DMS153 (cell line): Measurements from ENCODE around the gene LRRC74B.
"Not testable (repeated sequence)": the region's sequence is repeated elsewhere in the genome, so short reads cannot be mapped to it uniquely, and the experiment has no call there.

Experiments used
- DNase-seq: peaks from one replicate; lab custom pipeline; 2025; lab: John Stamatoyannopoulos, UW

Gene LRRC74B

GRCh38 chr22:21054714-21055563, 9.2 kb downstream of the LRRC74B start:
- DNase-seq: no peak

DNA sequence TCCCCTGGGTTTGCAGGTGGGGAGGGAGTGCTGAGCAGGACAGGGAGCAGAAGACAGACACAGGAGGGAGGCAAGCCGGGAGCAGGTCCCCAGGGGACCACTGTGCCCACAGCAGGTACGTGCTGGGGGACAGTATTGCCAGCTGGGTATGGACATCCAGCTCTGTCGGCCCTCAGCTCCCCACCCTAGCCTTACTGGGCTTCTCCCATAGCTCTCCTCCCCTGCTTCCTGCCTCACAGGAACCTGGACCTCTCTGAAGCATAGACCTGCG, 9.8 kb downstream of the LRRC74B start:
- no peak for DNase-seq

DNA sequence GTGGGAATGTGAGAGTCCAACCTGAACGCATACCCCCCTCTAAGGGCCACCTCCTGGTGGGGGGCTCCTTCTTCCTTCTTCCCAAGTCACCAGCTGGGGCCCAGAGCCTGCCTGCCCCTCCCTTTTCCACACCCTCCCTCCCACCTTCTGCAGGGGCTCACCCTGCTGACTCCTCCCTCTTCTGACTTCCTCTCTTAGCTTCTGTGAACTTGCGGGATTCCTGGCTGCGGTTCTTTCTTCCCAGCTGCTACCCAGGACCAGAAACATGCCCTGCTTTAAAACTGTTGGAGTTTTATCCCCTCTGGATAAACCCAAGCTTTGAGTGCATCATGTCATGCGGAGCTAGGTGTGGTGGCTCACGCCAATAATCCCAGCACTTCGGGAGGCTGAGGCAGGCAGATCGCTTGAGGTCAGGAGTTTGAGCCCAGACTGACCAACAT, 10.2 kb downstream of the LRRC74B start:
- no peak for DNase-seq

DNA sequence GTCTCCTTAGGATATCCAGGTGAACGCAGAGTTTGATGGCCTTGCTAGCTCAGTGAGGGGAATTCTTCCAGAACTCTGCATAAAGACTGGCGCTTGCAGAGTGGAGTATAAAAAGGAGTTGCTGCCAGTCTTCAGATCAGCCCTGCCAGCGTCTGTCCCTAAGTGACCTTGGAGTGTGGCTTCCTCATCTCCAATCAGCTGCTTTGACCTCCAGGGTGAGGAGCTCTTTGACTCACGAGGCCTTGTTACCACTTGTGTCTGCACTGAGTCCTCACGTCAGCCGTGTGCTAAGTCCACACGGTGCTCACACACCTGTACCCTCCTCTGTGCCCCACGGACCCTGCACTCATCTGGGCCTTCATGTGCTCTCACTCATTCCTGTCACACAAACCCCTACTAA, 14.6 kb downstream of the LRRC74B start:
- DNase-seq: not testable (repeated sequence)

DNA sequence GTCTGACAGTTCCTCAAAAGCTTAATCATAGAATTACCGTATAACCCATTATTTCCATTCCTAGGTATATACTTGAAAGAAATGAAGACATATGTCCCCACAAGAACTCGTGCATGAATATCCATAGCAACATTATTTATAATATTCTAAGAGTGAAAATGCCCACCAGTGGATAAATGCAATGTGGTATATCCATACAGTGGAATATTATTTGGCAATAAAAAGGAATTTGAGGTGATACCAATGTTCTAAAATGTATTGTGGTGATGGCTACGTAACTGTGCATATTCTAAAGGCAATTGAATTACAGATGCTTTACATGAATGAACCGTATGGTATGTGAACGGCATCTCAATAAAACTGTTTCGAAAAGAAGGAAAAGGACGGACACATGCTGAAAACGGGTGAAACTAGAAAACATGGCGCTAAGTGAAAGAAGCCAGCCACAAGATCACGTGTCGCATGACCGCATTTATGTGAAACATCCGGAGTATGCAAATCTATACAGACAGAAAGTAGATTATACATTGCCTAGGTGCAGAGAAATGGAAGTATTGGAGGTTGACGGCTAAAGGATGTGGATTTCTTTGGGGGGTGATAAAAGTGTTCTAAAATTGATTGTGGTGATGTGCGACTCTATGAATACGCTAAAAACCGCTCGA, 16.0 kb downstream of the LRRC74B start:
- not testable (repeated sequence) for DNase-seq

DNA sequence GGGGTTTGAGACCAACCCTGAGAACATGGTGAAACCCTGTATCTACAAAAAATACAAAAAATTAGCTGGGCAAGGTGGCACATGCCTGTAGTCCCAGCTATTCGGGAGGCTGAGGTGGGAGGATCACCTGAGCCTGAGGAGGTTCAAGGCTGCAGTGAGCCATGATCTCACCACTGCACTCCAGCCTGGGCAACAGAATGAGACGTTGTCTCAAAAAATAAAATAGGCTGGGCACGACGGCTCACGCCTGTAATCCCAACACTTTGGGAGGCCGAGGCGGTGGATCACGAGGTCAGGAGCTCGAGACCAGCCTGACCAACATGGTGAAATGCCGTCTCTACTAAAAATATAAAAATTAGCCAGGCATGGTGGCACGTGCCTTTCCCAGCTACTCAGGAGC, 18.7 kb downstream of the LRRC74B start:
- DNase-seq: not testable (repeated sequence)

DNA sequence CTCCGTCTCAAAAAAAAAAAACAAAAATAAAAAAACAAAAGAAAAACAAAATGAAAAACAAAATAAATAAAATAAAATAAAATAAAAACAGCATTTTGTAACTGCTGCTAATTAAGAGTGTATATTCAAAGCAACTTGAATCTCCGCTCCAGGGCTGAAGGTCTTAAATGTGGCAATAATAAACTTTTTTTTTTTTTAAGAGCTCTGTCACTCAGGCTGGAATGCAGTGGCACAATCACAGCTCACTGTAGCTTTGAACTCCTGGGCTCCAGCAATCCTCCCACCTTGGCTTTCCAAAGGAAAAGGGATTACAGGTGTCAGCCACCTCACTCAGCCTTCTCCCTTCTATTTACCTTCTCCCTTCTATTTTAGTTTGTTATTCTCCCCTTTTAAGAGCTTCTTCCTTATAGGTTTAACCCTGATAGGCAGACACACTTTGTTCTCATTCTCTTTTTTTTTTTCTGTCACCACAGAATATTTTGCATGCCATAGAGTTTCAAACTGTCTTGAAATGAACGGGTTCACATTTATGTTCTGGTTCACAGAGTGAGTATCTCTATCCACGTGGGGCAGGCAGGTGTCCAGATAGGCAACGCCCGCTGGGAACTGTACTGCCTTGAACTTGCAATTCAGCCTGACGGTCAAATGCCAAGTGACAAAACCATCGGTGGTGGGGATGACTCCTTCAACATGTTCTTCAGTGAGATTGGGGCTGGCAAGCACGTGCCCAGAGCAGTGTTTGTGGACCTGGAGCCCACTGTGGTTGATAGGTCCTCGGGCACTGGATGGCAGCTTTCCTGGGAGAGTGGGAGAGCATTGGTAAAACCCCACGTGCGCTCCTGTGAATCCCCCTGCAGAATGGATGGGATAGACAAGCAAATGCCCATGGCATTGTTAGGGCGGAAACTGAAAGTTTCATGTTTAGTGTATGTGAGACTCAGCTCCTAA, 19.4 kb downstream of the LRRC74B start:
- DNase-seq: no peak

- no peak for DNase-seq
Measured at GRCh38 chr22:21067075-21067900, 21.5 kb downstream of the LRRC74B start.

GRCh38 chr22:21067901-21068680, 22.3 kb downstream of the LRRC74B start:
- no peak for DNase-seq

DNA sequence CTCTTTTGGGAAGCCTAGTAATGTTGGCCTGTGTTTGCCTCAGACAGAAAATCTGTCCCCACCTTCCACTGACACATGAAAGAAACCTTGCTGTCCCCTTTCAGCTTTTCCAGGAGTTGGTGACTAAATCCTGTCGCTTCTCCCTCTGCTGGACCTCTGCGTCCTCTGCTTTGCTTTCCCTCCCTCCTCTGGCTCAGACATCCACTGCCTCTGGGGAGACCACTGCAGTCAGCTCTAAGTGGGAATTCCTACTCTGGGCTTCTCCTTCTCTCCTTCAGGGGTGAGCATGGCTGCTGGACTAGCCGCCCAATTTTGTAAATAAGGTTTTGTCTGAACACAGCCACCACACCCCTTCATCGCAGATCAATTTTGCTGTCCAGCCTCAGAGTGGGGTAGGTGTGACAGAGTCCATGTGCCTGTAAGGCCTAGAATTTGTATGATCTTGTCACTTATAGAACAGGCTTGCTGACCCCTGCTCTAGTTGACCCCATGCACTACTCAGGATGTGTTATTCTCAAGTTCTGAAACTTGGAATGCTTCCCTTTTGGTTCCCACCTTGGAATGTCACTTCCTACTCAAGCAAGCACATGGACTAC, 23.0 kb downstream of the LRRC74B start:
- DNase-seq: no peak

DNA sequence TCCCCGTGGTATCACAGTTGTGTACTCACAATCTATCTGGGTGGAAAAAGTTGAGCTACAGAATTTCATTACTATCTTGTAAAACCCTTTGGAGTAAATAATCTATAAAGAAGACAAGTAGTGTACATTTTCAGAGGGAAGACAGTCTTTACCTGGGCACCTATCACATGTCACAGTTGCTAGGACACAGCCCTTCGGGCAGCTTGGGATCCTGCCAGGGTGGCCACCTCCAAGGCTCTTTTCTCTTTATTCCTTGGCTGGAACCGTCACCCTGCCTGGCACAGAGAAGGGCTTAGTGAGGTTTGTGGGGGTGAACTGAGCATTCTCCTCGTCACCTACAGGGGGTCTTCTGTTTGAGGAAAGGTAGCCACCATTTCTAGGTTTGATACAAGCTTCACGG, 23.6 kb downstream of the LRRC74B start:
- no peak for DNase-seq

DNA sequence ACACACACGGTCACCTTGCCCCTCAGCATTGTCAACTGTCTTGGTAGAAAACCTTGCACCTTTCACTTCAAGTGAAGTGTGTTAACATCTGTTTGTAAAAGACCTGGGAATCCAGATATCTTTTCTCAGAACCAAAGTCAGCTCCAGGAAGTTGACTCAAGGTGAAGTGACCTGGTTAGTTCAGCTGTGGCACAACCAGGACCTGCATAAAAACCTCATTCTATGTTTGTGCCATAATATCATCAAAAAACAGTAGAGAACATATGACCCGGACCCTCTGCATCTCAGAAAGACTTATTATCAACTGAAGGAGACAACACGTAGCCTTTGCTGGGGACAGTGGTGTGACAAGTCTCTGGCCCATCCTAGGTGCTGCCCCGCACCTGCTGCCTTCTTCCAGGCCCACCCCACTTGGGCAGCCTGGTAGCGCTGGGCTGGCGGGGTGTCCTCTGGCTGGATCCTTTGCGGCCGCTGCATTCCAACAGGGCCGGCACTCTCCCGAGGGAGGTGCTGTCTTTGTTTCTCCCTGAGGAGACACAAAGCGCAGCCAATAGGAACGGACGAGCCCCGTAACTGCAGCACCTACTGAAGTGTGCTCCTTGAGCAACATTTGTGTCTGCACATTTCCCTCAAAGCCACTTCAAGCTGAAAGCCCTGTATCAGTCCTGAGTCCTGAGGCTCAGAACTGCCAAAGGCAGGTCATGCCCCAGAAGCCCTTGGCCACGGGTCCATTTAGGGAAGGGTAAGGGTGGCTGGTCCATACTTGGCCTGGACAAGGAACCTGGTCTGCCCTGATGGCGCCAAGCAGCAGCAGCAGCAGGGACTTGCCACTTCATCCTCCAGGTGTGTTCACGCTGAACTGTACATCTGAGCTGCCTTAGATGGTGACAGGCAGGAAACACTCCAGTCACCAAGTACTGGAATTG, 25.2 kb downstream of the LRRC74B start:
- no peak for DNase-seq

GRCh38 chr22:21071796-21072195, 26.1 kb downstream of the LRRC74B start:
- DNase-seq: not testable (repeated sequence)

DNA sequence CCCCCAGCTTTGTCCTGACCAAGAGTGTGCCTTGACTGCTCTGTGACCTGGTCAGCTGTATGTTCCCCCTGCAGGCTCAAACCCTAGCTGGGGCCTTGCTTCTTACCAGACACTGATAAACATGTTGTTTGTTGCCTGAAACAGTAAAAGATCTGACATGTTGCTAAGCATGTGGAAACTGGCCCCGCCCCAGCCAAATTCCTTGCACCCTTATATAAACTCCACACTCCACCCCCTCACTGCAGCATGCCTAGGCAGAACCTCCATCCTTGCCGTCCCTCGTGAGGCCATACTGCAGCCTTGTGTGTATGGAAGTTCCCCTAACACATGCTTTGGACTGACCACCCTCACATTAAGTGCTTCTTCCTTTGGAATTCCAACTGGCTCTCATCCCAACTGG, 27.3 kb downstream of the LRRC74B start:
- DNase-seq: no peak

- no peak for DNase-seq
Measured at GRCh38 chr22:21073482-21073881, 27.7 kb downstream of the LRRC74B start.

DNA sequence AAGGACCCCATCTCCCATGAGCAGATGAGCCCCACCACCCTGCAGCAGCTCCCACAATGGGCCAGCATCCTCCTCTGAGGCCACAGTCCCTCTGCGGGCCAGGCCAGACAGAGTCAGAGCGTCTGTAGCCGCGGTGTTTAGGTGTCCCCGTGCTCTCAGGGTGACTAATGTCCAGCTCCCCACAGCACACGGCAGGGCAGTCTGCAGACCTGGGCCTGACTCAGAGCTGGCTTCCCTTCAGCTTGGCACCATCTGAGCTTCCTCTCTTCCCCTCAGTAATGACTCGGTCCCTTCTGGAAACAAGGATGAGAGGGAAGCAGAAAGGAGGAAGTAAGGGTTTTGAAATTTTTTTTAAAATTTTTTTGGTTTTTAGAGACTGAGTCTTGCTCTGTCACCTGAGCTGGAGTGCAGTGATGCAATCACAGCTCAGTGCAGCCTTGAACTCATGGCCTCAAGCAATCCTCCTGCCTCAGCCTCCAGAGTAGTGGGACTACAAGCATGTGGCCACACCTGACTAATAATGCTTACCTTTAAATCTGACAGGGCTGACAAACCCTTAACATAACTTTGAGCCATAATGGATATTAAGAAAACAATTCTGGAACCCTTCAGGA, 28.5 kb downstream of the LRRC74B start:
- no peak for DNase-seq

- no peak for DNase-seq
Measured at GRCh38 chr22:21075516-21076138, 29.9 kb downstream of the LRRC74B start.

DNA sequence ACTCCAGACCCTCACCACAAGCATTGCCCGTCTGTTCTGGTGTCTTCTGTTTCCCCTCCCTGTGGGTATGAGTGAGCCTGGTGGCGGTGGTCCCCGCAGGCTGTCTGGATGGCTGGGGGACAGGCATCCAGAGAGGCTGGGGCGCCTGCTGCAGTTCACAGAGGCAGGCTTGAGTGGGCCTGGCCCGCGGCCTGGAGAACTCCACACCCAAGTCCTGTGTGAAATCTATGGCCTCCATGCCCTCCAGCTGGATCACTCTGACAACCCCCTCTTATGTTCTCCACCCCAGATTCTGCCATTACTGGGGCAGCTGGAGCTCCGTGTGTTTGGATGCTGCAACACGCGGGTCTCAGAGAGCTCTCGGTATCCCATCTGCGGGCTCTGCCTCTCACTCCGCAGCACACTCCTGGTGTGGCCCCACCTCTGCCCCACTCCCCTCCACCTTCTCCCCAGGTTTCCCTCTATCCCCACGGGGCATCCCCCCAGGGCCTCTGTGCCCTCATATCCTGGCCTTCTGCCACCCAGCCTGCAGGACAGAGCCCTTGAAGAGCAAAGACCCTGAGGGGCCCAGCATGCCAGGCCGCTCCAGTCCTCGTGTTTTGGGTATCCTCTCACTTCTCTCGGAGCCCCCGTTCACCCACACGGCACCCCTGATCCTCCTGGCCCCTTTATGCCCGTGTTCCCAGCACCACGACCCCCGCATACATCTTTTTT, 31.3 kb downstream of the LRRC74B start:
- DNase-seq: no peak
